GM10248 (cell line): ENCODE results near the gene OPN5.

Experiments used
- CTCF ChIA-PET: fragments of 300-600 bp; sonication (Branson Sonifier 250); formaldehyde crosslinking; extraction: SDS; loops from one replicate; lab custom pipeline; 2021; ENCODE audit warnings: antibody characterized with exemption; lab: Yijun Ruan, JAX
- POLR2A ChIA-PET: fragments of 350-650 bp; sonication (Branson Sonifier 250); formaldehyde crosslinking; extraction: SDS; loops from one replicate; lab custom pipeline; 2020; ENCODE audit warnings: antibody characterized with exemption; lab: Yijun Ruan, JAX
- DNase-seq: peaks from one replicate; pipeline ENCODE4 v3.0.0; 2012; ENCODE audit errors: extremely low spot score
- TF ChIP-seq, protein P1 (sequence below): IDR thresholded peaks from 2 replicates; pipeline ENCODE4 v1.5.1; 2012; ENCODE audit warnings: mild to moderate bottlenecking, low read depth; ENCODE audit errors: extremely low read depth, missing control alignments, control extremely low read depth

The OPN5 gene

DNA sequence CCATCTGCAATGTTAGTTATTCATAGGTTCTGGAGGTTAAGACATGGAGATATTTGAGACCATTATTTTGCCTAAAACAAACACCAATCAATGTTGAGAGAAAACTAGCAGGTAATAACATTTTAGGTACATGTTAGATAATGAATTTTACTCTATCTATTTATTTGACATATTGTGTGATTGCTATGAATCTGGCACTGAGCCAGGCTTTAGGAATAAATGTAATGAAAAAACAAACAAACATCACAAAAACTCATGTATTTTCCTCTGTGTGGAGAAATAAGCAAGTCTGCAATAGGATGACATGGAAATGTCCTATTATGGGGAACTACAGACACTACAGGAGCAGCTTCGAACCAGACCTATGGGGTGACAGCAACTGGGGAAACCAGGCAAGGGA, 57.8 kb downstream of the OPN5 start:
- DNase-seq = no peak
- ChIA-PET CTCF (interaction anchor here (1.2 kb wide), 1 partner anchor 17 kb away, joined by 3 read pairs; no protein-coding TSS in a partner anchor), POLR2A (no interaction called here)
- TF ChIP-seq, protein P1, sequence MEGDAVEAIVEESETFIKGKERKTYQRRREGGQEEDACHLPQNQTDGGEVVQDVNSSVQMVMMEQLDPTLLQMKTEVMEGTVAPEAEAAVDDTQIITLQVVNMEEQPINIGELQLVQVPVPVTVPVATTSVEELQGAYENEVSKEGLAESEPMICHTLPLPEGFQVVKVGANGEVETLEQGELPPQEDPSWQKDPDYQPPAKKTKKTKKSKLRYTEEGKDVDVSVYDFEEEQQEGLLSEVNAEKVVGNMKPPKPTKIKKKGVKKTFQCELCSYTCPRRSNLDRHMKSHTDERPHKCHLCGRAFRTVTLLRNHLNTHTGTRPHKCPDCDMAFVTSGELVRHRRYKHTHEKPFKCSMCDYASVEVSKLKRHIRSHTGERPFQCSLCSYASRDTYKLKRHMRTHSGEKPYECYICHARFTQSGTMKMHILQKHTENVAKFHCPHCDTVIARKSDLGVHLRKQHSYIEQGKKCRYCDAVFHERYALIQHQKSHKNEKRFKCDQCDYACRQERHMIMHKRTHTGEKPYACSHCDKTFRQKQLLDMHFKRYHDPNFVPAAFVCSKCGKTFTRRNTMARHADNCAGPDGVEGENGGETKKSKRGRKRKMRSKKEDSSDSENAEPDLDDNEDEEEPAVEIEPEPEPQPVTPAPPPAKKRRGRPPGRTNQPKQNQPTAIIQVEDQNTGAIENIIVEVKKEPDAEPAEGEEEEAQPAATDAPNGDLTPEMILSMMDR = no peak

DNA sequence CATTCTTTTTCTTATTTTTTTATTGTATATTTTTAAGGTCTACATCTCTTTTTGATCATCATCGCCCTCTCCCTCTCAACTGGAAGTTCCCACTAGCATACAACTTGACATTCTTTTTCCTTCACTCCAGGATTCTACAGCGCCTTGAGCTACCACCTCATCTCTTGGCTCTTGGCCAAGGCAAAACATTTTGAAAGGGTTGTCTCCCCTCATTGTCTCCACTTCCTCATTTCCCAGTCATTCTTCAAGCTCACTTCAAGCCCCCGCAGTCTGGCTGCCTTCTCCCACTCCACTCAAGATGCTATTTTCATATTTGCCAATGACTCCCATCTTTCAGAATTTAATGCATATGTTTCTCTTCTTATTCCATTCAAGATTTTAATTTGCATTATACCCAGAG, 63.0 kb downstream of the OPN5 start:
- CTCF ChIA-PET = no interaction called here

DNA sequence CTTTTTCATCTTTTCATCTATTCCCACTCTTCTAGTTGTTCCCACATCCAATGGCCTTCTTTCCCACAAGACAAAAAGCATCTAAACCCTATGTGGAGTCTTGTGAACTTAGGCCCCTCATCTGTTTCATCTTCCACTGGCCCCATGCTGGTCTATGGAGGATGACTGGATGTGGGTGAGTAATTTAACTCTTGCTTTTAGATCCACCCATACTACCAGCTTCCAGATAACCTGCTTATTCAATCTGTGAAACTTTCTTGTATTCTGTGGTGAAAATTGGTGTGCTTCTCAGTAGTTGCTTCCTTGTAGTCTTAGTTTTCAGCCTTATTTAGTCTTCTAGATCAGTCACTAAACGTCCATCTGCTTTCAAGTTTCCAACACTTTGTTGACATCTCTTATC, 64.9 kb downstream of the OPN5 start:
- TF ChIP-seq, protein P1 = no peak
- DNase-seq = no peak
- POLR2A ChIA-PET = no interaction called here
- CTCF ChIA-PET = no interaction called here

More for the DNA sequence above, 63.0 kb downstream of the OPN5 start:
- TF ChIP-seq, protein P1 = no peak
- POLR2A ChIA-PET = no interaction called here
- no peak for DNase-seq

DNA sequence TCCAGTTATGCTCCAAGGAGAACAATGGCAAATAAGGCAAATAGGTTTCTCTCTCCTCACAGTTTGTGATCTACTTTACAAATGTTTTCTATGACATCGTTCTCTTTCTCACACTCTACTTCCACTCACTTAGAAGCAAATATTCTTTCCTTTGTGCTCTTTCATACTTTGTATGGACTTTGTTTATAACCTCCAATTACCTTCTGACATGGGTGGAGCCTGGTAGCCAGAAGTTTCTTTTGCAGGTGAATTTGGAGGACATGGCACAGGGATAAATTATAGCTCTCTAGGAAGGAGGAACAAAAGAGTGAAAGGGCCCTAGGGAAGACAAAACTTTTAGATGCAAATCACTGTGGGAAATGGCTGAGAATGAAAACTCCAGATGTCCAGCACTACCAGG, 69.3 kb downstream of the OPN5 start:
- ChIA-PET CTCF (interaction anchor here (1.2 kb wide), 1 partner anchor 17 kb away, joined by 3 read pairs; no protein-coding TSS in a partner anchor), POLR2A (no interaction called here)
- TF ChIP-seq, protein P1 = no peak
- DNase-seq = no peak

DNA sequence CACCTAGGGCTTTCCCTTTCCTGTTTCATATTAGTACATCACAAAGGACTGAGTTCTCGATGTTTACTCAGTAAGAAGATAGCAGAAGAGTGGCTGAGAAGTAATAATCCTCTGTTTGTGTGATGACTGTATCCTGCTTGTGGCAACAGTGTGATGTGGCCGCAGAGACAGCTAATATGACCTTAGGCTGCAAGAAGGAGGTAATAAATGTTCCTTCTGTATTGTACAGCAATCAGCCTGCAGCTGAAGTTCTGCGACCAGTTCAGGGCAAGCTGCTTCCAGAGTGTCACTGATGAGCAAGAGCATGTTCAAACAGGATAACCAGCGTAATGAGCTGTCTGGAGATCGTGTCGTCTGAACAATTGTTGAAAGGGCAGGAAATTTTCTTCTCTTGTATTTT, 70.9 kb downstream of the OPN5 start:
- ChIA-PET CTCF (no interaction called here), POLR2A (no interaction called here)
- DNase-seq = no peak
- TF ChIP-seq, protein P1 = no peak

DNA sequence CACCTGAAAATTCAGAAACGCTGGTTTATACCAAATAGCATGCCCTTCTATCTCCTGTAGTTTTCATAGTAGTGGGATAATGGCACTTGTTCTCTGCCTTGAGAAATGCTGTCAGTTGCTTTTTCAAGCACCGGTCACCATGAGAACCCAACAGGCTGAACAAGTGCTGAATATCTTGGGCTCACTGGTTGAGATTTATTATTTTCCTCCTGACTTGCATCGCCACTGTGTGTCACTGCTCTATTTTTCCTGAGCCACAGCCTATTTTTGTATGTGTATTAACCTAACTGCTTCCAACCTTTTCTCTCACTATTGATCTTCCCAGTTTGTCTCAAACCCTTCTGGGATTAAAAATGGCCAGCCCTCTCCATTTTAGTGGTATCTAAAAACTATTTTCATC, 71.9 kb downstream of the OPN5 start:
- TF ChIP-seq, protein P1 = no peak
- CTCF ChIA-PET = no interaction called here
- no peak for DNase-seq
- POLR2A ChIA-PET = no interaction called here

DNA sequence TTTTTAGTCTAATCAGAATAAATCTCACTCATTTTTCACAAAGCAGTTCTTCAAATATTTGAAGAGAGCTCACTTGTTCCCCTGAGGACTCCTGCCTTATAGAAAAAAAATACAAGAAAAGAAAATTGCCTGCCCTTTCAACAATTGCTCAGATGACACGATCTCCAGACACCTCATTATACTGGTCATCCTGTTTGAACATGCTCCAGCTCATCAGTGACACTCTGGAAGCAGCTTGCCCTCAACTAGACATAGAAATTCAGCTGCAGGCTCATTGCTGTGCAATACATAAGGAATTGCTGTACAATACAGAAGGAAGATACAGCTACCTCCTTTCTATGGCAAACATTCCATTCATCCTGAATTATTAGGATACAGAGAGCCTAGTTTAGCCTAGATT, 73.1 kb downstream of the OPN5 start:
- TF ChIP-seq, protein P1 = no peak
- ChIA-PET CTCF (no interaction called here), POLR2A (no interaction called here)
- no peak for DNase-seq
